HEK293T (cell line): ENCODE data around the gene MACROH2A1.

Source experiments
- CTCF ChIA-PET: fragments of 350-600 bp; formaldehyde crosslinking; extraction: SDS; loops from one replicate; lab custom pipeline; 2021; ENCODE audit warnings: antibody characterized with exemption, inconsistent platforms; lab: Yijun Ruan, JAX
- POLR2A ChIA-PET: fragments of 350-600 bp; formaldehyde crosslinking; extraction: SDS; loops from one replicate; lab custom pipeline; 2020; ENCODE audit warnings: antibody characterized with exemption, inconsistent platforms; lab: Yijun Ruan, JAX
- DNase-seq: peaks from one replicate; pipeline ENCODE4 v3.0.0; 2012; ENCODE audit warnings: mixed read lengths; ENCODE audit errors: extremely low spot score
- ARNT ChIP-seq: fragments of 450-650 bp; IDR thresholded peaks from 2 replicates; pipeline ENCODE4 v1.6.1; 2017; ENCODE audit warnings: mild to moderate bottlenecking
- BHLHE40 ChIP-seq: fragments of 450-650 bp; IDR thresholded peaks from 2 replicates; pipeline ENCODE4 v1.6.1; 2016; ENCODE audit warnings: mild to moderate bottlenecking, moderate library complexity, borderline replicate concordance
- CTBP1 ChIP-seq: fragments of 450-650 bp; IDR thresholded peaks from 2 replicates; pipeline ENCODE4 v1.6.1; 2016; ENCODE audit warnings: borderline replicate concordance
- ELF4 ChIP-seq: fragments of 450-650 bp; IDR thresholded peaks from 2 replicates; pipeline ENCODE4 v1.6.1; 2017; ENCODE audit warnings: antibody characterized with exemption
- FOXA1 ChIP-seq: fragments of 450-650 bp; IDR thresholded peaks from 2 replicates; pipeline ENCODE4 v1.6.1; 2016; ENCODE audit warnings: mild to moderate bottlenecking
- FOXK2 ChIP-seq: fragments of 450-650 bp; IDR thresholded peaks from 2 replicates; pipeline ENCODE4 v1.6.1; 2016; ENCODE audit warnings: mild to moderate bottlenecking
- FOXM1 ChIP-seq: fragments of 450-650 bp; IDR thresholded peaks from 2 replicates; pipeline ENCODE4 v1.6.1; 2017; ENCODE audit warnings: mild to moderate bottlenecking, borderline replicate concordance
- HDGF ChIP-seq: fragments of 450-650 bp; IDR thresholded peaks from 2 replicates; pipeline ENCODE4 v1.6.1; 2017; ENCODE audit warnings: antibody characterized with exemption, borderline replicate concordance
- LEF1 ChIP-seq: fragments of 450-650 bp; IDR thresholded peaks from 2 replicates; pipeline ENCODE4 v1.6.1; 2017; ENCODE audit warnings: mild to moderate bottlenecking, borderline replicate concordance
- NFRKB ChIP-seq: fragments of 450-650 bp; IDR thresholded peaks from 2 replicates; pipeline ENCODE4 v1.6.1; 2016; ENCODE audit warnings: mild to moderate bottlenecking, moderate library complexity
- SP1 ChIP-seq: fragments of 450-650 bp; IDR thresholded peaks from 2 replicates; pipeline ENCODE4 v1.6.1; 2017
- SUZ12 ChIP-seq: fragments of 450-650 bp; IDR thresholded peaks from 2 replicates; pipeline ENCODE4 v1.6.1; 2016; ENCODE audit warnings: mild to moderate bottlenecking
- TARDBP ChIP-seq: fragments of 450-650 bp; IDR thresholded peaks from 2 replicates; pipeline ENCODE4 v1.6.1; 2016
- ZNF384 ChIP-seq: fragments of 450-650 bp; IDR thresholded peaks from 2 replicates; pipeline ENCODE4 v1.6.1; 2016
- TF ChIP-seq, protein P1 (sequence below): fragments of 450-650 bp; IDR thresholded peaks from 2 replicates; pipeline ENCODE4 v1.6.1; 2016

The MACROH2A1 gene

DNA sequence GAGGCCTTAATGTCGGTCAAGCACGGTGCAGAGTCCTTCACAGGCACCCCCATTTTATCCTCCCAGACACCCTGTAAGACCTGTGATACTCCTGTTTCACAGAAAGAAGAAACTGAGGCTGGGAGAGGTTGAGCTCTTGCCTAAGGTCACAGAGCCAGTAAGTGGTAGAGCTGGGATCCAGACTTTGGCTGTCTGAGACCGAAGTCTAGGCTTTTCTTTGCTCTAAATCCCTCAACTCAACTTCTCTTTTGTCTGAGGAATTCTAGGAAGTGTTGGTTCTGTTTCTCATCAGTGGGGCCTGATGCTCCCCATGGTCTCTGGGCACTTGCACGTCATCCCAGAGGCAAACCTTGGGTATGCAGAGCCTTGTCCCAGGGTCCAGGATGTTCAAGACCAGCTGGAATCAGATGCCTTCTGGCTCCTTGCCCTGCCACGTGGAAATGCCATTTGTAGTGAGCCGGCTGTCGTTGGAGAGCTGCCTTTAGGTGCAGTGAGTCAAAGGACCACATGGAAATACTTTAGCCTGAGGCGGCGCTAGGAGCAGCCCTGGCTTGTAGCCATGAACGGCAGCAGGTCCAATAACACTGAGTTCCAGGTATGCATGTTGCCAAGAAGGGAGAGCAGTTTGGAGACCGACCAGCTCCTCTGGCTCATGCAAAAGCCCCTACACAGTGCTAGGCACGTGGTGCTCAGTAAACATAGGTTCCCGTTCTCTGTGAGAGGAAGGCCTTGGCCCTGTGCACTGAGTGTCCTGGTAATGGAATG, 38.9 kb upstream of the MACROH2A1 start:
- CTCF ChIA-PET, result interaction anchor here (0.5 to 2.5 kb wide), 5 partner anchors 11 to 28 kb away, joined by 3 to 13 read pairs (median 6); no protein-coding TSS in a partner anchor
- POLR2A ChIA-PET, result no interaction called here
- DNase-seq, result no peak
- TF ChIP-seq FOXM1, result no peak
- TF ChIP-seq FOXK2, result no peak
- TF ChIP-seq ELF4, result no peak

DNA sequence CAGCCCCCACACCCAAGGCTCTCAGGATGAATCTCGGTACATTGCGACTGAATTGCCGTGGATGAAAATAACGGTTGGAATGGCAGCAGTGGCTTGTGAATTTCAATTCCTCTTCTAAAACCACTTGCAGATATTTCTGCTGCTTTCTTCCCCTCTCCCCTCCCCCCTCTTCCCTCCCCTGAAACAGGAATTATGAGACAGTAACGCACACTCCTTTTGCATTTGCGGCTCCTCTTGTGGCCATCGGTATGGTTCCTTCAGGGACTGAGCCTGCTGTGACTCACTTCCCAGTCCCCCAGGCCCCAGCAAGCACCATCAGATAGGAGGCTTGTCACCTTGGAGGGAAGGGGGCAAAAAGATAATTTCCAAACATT, 38.4 kb upstream of the MACROH2A1 start:
- DNase-seq, result no peak
- ChIA-PET CTCF (interaction anchor here (0.6 to 2.5 kb wide), 5 partner anchors 11 to 129 kb away, joined by 3 to 13 read pairs (median 4); no protein-coding TSS in a partner anchor), POLR2A (no interaction called here)
- TF ChIP-seq ELF4, result no peak
- TF ChIP-seq, protein P1, sequence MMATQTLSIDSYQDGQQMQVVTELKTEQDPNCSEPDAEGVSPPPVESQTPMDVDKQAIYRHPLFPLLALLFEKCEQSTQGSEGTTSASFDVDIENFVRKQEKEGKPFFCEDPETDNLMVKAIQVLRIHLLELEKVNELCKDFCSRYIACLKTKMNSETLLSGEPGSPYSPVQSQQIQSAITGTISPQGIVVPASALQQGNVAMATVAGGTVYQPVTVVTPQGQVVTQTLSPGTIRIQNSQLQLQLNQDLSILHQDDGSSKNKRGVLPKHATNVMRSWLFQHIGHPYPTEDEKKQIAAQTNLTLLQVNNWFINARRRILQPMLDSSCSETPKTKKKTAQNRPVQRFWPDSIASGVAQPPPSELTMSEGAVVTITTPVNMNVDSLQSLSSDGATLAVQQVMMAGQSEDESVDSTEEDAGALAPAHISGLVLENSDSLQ, result no peak
- TF ChIP-seq LEF1, result no peak
- TF ChIP-seq FOXA1, result no peak
- no peak for TF ChIP-seq HDGF
- TF ChIP-seq NFRKB, result no peak
- TF ChIP-seq SP1, result no peak
- TF ChIP-seq SUZ12, result no peak

DNA sequence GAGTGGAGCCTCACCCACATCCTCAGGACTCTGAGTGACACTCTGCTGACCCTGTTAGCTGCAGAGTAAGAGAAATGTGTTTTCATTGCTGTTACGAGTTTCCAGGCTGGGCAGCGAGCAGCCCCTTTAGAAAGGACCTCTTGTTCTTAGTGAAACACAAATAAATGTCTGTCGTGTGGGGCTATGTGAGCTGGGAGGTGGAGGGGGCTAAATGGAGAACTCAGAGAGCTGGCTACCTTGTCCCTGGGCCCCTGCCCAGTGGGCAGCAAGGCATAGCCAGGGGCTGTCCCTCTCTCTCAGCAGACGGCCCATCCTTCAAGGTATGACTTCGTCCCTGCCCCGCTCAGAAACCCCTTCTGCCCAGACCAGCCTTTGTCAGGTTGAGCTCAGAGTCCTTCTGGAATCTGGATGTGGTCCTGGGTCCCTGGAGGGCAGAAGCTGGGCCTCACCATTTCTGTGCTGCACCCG, 38.0 kb upstream of the MACROH2A1 start:
- ChIA-PET POLR2A (no interaction called here), CTCF (interaction anchor here (0.5 to 2.5 kb wide), 5 partner anchors 11 to 500 kb away, joined by 3 to 13 read pairs (median 4); no protein-coding TSS in a partner anchor)
- TF ChIP-seq, protein P1, result 0 out of 2 replicates have a peak, but pooled peaks have one; percentile 9
- no peak for TF ChIP-seq BHLHE40
- no peak for TF ChIP-seq FOXM1
- DNase-seq, result no peak

DNA sequence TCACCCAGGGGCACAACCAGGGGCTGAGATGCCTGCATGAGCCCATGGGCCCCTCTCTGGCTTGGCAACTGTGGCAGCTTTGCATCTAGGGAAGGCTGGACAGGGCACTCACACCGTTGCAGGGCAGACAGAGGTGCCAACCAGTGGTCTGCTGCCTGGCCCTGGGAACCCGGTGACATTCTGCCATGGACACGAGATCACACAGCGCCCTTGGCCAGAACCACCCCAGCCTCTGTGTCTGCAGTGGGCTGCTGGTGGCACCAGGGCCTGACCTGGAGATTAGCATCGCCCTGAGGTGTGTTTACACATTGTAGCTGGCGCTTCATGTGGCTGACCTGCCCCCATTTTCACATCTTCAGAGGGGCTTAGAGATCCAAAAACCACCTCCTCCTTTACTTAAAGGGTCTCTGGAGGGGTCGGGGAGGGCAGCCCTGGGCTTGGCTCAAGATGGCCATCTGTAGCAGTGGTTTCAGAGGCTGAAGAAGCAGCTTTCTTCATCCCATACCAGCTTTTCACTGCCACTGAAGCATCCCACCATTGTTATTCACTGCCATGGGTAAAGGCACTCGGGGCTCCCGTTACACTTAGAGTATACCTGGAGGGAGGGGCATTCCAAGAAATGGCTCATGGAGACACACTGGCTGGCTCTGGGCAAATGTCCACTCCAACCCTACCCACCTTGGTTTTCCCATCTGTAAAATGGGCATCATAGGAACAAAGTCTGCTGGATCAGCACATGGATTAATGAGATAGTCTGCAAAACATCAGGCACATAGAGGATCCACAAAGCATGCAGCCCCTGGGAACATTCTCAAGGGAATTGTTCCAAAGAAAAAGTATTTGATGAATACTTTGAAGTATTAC, 36.7 kb upstream of the MACROH2A1 start:
- no peak for DNase-seq
- ChIA-PET CTCF (interaction anchor here (2.5 kb wide), 1 partner anchor 9 kb away, joined by 13 read pairs; no protein-coding TSS in a partner anchor), POLR2A (no interaction called here)
- TF ChIP-seq, protein P1, result no peak
- TF ChIP-seq CTBP1 (no peak), NFRKB (no peak), FOXA1 (no peak), BHLHE40 (no peak), TARDBP (no peak), ZNF384 (no peak)

DNA sequence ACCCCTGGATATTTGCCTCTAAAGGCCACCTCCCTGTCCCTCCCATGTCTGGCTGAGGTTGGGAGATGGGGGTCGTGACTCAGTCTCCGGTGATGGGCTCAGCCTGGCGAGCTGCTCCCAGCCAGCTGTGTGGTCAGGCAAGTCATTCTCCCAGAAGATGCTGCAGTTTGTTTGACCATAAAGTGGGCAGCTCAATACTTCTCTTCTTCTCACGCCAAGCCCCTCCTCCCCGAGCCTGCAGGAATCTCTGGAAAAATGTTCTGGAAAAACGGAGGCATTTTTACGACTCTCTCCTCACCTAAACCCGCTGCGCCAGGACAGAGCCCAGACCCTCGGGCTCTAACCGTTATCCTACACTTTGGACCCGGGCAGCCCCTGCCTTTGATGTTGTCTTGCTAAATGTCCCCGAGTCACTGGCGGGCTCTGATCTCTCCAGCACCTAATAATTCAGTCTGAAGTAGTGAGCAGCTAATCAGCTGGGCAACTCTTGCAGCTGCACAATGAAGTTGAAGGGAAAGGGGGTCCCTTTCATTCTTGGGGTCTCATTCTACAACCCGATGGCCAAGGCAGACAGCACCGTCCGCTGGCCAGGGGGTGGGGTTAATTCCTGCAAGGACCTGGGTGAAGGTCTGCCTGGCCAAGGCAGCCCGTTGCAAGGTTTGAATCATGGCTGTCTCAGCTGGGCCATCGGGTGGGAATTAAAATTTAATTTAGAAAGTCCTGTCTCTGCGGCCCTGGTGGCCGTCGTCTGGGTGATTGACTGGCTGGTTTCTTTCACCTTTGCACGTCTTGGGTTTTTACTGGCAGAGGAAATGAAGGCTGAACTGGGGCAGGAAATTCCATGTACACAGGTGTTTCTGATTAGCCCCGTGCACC, 35.8 kb upstream of the MACROH2A1 start:
- CTCF ChIA-PET, result no interaction called here
- POLR2A ChIA-PET, result interaction anchor here (1.1 to 1.5 kb wide), 2 partner anchors 11 to 33 kb away, joined by 3 to 4 read pairs; no protein-coding TSS in a partner anchor
- no peak for DNase-seq
- TF ChIP-seq FOXA1 (no peak), SP1 (no peak), SUZ12 (no peak), NFRKB (no peak), HDGF (no peak), FOXK2 (no peak), BHLHE40 (no peak), ZNF384 (no peak), ELF4 (no peak), ARNT (no peak), TARDBP (no peak), CTBP1 (no peak)
- TF ChIP-seq, protein P1, result no peak
